DMS53 treated with DMSO at 0.1 percent for 48 hours (cell line): ENCODE results near the gene CDH4.

ENCODE experiments used
- DNase-seq: peaks from one replicate; lab custom pipeline; 2025; ENCODE audit not compliant: unreplicated experiment; lab: John Stamatoyannopoulos, UW

Gene CDH4

GRCh38 chr20:61528591-61528990 lies 276.5 kb downstream of the CDH4 start:
- no peak for DNase-seq

GRCh38 chr20:61529354-61529753 lies 277.3 kb downstream of the CDH4 start:
- DNase-seq: no peak

GRCh38 chr20:61531553-61532345 lies 279.7 kb downstream of the CDH4 start:
- no peak for DNase-seq

DNA sequence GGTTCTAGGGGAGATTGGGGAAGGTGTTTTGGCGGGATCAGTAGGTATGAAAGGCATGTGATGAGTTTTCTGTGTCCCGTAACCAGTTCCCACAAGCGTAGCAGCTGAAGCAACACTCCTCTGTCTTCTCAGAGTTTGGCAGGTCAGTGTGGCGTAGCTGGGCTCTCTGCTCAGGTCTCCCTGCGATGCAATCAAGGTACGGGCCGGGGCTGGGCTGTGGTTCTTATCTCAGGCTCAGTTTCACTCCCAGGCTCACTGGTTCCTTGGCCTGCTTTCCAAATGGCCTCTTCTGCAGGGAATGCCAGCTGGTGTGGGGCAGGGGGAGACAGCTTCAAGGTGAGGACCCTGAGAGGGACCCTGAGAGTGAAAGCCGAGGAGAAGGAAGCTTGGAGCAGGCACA lies 280.7 kb downstream of the CDH4 start:
- no peak for DNase-seq

DNA sequence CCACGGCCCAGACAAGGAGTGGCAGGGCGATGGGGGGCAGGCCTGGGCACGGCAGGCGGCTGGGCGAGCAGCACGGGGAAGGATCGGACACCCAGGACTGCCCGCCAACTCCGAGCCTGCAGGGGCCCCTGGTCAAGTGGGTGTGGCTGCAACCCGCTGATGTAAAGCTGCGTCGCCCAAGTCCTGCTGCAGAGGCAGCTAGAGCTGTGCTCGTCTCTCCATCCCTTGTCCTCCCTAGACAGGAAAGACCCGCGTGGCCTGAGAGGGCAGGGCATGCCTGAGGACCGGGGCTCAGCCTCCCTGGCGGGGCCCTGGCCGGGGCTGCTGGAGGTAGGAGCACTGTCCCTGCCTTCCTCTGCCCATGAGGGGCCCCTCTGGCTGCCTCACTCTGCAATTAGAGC lies 281.2 kb downstream of the CDH4 start:
- DNase-seq: no peak

DNA sequence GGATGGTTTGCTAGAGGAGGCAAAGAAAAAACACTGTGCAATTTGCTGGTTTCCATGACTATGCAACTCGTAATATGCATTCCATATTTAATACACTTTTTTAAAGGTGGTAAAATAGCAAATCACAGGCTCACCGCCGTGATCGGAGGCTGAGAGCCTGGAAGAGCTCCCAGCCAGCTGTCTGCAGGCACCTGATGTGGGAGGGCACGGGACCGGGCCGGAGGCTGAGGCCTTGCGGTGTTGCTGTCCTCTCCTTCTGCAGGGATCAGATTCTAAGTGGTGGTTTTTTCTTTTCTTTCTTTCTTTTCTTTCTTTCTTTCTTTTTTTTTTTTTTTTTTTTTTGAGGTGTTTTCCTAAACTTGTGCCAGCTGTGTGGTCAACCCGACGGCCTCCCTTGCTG lies 282.3 kb downstream of the CDH4 start:
- no peak for DNase-seq

GRCh38 chr20:61535091-61535490 lies 283.0 kb downstream of the CDH4 start:
- no peak for DNase-seq

DNA sequence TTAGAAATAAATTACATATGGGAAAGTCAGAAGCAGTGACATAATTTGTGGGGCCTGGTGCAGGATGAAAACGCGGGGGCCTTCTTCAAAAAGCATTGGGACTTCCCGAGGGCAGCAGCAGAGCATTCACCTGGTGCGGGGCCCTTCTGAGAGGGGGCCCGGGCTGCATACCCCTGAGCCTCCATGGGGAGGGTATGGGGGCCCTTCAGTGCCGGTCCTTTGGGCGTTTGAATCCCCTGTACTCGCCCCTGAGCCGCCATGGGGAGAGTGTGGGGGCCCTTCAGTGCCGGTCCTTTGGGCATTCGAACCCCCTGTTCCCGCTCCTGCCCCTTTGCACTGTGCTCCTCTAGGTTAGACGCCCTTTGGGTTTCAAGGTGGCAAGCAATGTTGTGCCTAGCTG lies 283.5 kb downstream of the CDH4 start:
- no peak for DNase-seq

DNA sequence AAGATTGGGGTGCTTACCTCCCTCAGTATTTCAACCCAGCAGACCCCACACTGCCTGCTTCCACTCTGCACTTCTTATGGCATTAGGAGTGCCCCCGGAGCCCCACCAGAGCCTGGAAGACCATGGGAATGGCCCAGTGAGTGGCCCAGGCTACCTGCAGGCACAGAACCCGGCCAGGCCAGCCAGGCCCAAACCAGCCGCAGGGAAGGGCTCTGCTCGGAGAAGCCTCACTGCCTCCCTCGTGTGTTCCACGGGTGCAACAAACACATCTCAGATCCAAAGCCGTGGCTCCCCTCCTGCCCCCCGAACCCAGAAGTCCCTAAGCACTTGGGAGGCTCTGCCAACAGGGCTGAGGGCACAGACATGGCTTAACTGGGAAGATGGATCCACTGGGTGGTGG lies 283.9 kb downstream of the CDH4 start:
- no peak for DNase-seq

DNA sequence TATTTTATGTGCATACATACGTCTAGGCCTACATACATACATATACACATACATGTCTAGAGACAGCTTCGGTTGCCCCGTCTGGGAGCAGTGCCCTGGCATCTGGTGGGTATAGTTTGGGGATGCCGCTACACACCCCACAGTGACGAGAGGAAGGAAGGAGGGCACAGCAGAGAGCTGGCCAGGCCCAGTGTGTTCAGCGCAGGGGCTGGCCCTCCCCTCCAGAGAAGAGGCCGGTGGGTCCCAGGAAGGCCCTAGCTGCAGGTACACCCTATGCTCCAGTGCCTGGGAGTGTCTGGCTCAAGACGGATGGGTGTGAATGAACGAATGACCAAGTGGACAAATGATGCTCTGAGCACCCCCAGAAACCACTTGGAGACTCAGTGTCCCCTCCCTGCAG lies 284.6 kb downstream of the CDH4 start:
- DNase-seq: no peak

DNA sequence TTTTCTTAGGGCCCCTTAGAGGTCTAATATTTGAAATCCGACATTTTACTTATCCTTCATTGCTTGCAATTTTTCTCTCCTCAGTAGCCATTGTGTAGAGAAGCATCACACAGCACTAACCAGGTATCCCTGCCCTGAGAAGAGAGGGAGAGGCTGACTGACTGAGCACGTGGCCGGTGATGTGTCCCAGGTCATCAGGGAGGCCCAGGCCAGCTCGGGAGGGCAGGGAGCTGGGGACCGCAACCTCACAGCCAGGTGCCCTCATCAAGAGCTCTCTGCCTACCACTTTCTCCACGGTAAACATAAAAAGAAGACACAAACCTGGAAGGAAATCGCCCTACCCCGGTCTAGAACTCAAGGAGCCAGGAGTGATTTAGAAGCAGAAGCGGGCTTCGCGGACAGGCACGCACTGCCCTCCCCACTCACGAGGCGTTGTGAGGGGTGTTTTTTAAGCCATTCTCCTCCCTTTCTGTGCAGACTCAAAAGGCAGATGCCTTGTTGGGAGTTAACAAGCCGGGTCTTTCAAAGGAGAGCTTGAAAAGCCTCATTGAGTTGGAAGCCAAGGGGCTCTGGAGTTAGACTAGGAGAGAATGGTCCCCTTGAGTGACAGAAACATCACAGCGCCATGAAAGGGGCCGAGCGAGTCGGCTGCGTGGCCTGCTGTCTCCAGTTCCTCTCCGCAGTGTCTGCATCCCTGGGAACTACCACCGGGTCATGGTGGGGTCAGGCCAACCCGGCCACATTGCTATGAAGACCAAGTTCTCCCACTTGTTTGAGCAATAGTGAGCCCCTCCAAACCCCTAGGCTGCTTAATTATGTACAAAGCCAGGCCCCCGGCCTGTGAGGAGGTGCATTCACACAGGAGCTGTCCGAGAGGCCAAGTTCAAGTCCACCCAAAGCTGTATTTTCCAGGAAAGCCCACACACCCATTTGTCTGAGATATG lies 285.4 kb downstream of the CDH4 start:
- no peak for DNase-seq

DNA sequence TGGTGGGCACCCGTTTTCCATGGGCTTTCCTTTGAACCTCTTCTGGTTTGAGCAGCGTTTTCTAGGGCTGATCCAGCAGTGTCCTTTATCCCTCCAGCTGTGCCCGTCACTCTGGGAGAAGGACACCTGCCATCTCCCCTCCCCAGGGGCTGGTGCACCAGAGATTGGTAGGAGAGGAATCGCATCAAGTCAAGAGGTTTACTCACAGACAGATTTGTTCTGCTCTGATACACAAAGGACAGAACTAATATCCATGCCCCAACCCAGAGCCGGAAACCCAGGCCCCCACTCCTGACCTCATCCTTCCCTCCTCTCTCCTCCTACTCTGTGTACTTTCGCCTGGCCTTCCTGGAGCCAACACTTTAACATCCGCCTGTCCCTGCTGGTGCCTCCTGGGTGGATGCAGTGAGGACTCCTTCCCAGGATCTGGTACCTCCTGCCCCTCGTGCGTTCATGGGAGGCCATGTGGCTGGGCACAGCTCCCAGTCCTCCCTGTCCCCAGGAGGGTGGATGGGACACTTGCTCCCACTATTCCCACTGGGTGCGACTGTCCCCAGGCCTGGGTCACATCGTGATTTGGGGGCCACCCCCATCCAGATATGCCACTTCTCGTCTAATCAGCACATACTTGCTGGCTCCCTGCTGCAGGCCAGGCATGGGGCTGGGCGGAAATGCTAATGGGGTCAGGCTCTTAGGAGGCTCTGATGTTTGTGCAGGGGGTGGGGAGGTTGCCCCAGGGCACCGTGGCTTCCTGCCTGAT lies 286.3 kb downstream of the CDH4 start:
- DNase-seq: no peak

DNA sequence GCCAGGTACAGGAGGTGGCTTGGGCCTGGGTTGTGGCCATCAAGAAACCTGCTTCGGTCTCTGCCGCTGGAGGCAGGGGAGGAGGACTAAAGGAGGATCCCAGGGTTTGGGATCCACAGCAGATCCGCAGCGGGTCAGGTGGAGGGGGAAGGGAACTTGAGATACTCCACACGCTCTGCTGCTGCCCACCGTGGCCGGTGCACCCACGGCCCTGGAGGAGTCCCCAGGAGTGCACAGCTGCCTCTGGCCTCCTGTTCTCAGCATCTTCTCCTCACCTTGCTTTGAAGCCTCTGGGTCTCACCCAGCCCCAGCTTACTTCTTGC lies 286.8 kb downstream of the CDH4 start:
- no peak for DNase-seq

DNA sequence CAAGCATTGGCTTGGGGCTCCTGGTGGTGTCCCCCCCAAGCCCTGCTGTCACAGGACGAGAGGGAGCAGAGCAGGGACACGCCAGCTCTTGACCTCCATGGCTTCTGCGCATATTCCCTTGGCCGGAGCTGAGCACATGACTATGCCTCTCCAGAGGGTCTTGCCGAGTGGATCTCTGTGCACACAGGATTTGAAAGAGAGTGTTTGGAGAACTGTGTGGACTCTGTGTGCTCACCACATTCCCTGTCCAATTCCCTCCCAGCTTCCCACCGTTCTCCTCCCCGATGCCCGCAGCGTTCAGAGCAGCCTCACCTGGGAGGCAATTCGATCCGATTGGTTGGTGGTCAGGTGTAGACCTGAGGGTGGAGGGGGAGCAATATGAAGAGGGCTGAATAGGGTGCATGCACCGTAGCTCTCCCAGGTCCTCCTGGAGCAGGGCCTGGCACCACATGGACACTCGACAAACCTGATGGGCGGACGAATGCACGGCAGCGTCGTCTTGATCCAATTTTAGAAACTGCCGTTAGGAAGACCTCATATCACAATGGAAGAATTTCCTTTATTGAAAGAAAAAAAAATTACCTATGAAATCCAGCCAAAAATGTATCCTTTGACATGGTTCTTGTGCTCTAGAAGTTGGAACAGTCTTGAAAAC lies 287.8 kb downstream of the CDH4 start:
- no peak for DNase-seq

- no peak for DNase-seq
Measured at GRCh38 chr20:61541537-61541936, 289.5 kb downstream of the CDH4 start.

GRCh38 chr20:61543086-61543485 lies 291.0 kb downstream of the CDH4 start:
- DNase-seq: no peak

- no peak for DNase-seq
Measured at GRCh38 chr20:61543931-61544745, 292.1 kb downstream of the CDH4 start.

- DNase-seq: no peak
Measured at GRCh38 chr20:61544910-61545889, 293.1 kb downstream of the CDH4 start.

- no peak for DNase-seq
Measured at GRCh38 chr20:61546641-61547040, 294.6 kb downstream of the CDH4 start.
